ENCODE results near the gene CARD9.

The CARD9 gene

GRCh38 chr9:136361047-136361753 is 12.3 kb downstream of the CARD9 start:
- Histone ChIP-seq H3K36me3 (ENCODE audit: control insufficient read depth, insufficient read depth, low read length) (no peaks in the 10 kb centered on the region), H3K4me3 (replicated peaks; ENCODE audit: low read depth, low read length) (no peak overlapping the region), H3K27me3 (replicated peaks; ENCODE audit: control insufficient read depth, insufficient read depth, low read length) (no peaks in the 10 kb centered on the region)
- TF ChIP-seq CTCF (IDR thresholded peaks at IDR 0.05; ENCODE audit: insufficient read depth, low read length, poor library complexity, severe bottlenecking) = no peak
- DNase-seq (ENCODE audit: extremely low read depth, insufficient read length) = no peak

DNA sequence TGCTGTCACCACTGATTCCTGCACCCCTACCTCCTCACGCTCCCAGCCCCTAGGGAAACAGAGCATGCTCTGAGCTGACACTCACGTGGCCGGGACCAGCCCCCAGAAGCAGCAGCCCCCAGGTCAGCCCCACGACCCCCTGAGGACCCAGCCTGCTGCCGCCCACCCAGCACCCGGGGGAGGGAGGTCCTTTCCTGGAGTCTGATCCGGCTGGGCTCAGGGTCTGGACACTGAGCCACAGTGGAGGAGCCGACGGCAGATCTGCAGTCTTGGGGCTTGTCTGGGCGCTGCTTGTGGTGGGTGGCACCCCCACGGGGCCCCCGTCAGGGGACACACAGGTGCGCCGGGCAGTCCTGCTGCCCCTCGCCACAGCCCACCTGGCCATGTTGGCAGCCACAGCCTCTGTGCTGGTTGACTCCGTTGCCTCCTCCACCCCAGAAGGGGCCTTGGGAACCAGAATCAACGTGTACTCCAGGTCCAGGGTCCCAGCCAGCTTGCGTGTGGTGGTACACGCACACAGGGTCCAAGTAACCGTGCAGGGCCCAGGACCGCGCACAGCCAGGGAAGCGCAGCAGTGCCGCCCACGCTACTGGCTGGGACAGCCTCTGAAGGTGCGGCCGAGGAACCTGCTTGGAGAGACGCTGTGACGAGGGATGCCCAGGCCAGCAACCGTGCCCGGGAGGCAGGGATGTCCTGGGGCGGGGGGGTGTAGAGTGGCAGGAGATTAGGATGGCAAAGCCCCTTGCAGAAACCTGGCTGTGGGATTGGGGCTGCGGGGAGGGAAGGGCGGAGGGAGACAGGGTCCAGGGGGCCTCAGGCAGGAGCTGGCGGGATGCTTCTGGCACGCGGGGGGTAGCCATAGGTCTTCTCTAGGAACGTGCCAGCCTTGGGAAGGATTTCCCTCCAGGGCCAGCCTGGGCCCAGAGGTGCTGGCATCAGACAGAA is 13.4 kb downstream of the CARD9 start:
- no peak overlapping the region for H3K4me3 ChIP-seq (replicated peaks; ENCODE audit: low read depth, low read length)
- no peaks in the 10 kb centered on the region; the same call in 1 of the 2 replicates for H3K27me3 ChIP-seq (replicated peaks; ENCODE audit: control insufficient read depth, insufficient read depth, low read length)
- H3K36me3 ChIP-seq (ENCODE audit: control insufficient read depth, insufficient read depth, low read length) = no peaks in the 10 kb centered on the region
- no peak for TF ChIP-seq CTCF (IDR thresholded peaks at IDR 0.05; ENCODE audit: insufficient read depth, low read length, poor library complexity, severe bottlenecking)
- DNase-seq (ENCODE audit: extremely low read depth, insufficient read length) = no peak

DNA sequence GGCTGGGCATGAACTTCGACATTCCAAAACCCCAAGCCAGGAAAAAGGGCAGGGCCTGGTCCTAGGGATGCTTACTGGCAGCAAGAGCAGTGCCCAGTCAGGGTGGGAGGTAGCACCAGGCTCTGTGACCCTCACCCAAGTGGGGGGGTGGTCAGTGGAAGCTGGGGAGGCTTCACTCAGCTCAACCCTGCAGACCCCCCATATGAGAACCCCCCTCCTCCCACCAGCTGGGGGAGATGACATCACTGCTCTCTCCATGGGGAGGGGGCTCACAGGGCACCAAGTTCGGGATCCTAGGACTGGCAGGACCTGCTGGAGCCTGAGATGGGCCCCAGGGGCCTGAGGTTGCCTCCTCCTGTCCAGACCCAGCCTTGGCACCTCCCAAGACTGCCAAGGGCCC is 14.6 kb downstream of the CARD9 start:
- no peaks in the 10 kb centered on the region; the same call in 1 of the 2 replicates for H3K27me3 ChIP-seq (replicated peaks; ENCODE audit: control insufficient read depth, insufficient read depth, low read length)
- DNase-seq (ENCODE audit: extremely low read depth, insufficient read length) = no peak
- no peak for TF ChIP-seq CTCF (IDR thresholded peaks at IDR 0.05; ENCODE audit: insufficient read depth, low read length, poor library complexity, severe bottlenecking)
- no peaks in the 10 kb centered on the region for H3K36me3 ChIP-seq (ENCODE audit: control insufficient read depth, insufficient read depth, low read length)
- H3K4me3 ChIP-seq (replicated peaks; ENCODE audit: low read depth, low read length) = no peak overlapping the region

GRCh38 chr9:136358016-136358415 is 15.5 kb downstream of the CARD9 start:
- no peaks in the 10 kb centered on the region; the same call in 1 of the 2 replicates for H3K27me3 ChIP-seq (replicated peaks; ENCODE audit: control insufficient read depth, insufficient read depth, low read length)
- no peaks in the 10 kb centered on the region for H3K36me3 ChIP-seq (ENCODE audit: control insufficient read depth, insufficient read depth, low read length)
- TF ChIP-seq CTCF (IDR thresholded peaks at IDR 0.05; ENCODE audit: insufficient read depth, low read length, poor library complexity, severe bottlenecking) = no peak
- no peak overlapping the region for H3K4me3 ChIP-seq (replicated peaks; ENCODE audit: low read depth, low read length)
- no peak for DNase-seq (ENCODE audit: extremely low read depth, insufficient read length)

GRCh38 chr9:136357202-136357725 is 16.2 kb downstream of the CARD9 start:
- TF ChIP-seq CTCF (IDR thresholded peaks at IDR 0.05; ENCODE audit: insufficient read depth, low read length, poor library complexity, severe bottlenecking) = no peak
- H3K27me3 ChIP-seq (replicated peaks; ENCODE audit: control insufficient read depth, insufficient read depth, low read length) = no peaks in the 10 kb centered on the region; the same call in 1 of the 2 replicates
- no peak for DNase-seq (ENCODE audit: extremely low read depth, insufficient read length)
- no peak overlapping the region for H3K4me3 ChIP-seq (replicated peaks; ENCODE audit: low read depth, low read length)
- H3K36me3 ChIP-seq (ENCODE audit: control insufficient read depth, insufficient read depth, low read length) = no peaks in the 10 kb centered on the region
